HG03354 (cell line): ENCODE data around the gene KIF27.
"Not testable (repeated sequence)": the region's sequence is repeated elsewhere in the genome, so short reads cannot be mapped to it uniquely, and the experiment has no call there.

ENCODE experiments used
- ATAC-seq: cut with Tn5 transposase; IDR thresholded peaks from one replicate; pipeline ENCODE4 v1.9.1; 2021; ENCODE audit warnings: mild to moderate bottlenecking; ENCODE audit not compliant: unreplicated experiment, poor library complexity, severe bottlenecking

Gene KIF27

GRCh38 chr9:83934569-83935275 lies 13.5 kb upstream of the KIF27 start:
- no peak for ATAC-seq

GRCh38 chr9:83933790-83934189 lies 12.6 kb upstream of the KIF27 start:
- no peak for ATAC-seq

- ATAC-seq = no peak
Observed at GRCh38 chr9:83932851-83933250, 11.6 kb upstream of the KIF27 start.

DNA sequence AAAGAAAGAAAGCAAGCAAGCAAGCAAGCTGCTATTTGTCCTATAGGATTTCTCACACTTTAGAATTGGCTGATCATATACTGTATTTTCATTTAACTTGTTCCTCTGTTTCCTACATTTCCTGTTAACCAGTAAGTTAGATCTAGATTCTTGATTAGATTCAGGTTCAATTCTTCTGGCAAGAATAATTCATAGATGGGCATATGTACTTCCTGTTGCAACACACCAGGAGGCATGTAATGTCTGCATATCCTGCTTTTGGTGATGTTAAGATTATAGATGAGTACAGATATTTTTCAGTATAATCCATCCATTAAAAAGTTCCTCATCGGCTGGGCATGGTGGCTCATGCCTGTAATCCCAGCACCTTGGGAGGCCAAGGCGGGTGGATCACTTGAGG lies 10.8 kb upstream of the KIF27 start:
- ATAC-seq = no peak

DNA sequence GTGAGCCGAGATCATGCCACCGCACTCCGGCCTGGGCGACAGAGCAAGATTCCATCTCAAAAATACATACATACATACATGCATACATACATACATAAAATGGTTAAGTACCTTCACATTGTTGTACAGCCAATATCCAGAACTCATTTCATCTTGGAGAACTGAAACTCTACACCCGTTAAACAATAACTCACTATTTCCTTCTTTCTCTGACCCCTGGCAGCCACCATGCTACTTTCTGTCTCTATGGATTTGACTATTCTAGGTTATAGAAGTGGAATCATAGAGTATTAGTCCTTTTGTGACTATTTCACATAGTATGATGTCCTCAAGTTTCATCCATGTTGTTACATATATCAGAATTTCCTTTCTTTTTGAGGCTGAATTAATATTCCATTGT lies 9.6 kb upstream of the KIF27 start:
- ATAC-seq = no peak

- ATAC-seq = no peak
Observed at GRCh38 chr9:83927591-83927990, 6.4 kb upstream of the KIF27 start.

DNA sequence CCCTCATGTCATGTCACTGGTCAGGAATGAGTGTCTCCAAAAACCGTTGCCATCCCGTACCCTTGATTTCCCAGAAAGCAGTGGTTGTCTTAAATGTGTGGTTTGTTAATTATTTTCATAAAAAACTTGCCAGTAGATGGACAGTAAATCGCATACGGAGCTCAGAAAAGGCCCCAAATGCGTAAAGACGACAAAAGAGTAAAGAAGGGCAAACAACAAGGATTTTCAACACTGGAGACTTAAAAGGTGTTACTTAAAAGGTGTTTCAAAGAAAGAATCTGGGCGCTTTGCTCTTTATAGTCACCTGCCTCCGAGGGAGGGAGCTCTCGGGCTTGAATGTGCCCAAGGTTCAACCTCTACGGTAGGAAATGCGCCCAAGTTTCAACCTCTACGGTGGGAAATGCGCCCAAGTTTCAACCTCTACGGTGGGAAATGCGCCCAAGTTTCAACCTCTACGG lies 734 bp downstream of the KIF27 start:
- peak; percentile 36 for ATAC-seq

DNA sequence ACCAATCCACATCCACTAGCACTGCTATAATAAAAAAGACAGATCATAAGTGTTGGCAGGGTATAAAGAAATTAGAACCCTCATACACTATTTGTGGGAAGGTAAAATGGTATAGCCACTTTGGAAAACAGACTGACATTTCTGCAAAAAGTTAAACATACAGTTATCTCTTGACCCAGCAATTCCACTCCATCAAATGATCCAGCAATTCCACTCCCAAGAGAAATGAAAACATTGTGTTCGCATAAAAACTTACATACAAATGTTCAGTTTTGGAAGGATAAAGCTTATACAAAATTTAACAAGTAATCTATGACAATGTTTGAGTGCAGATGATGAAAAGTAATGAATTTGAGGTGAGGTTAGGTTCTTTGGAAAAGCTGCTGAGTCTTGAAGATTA lies 2.1 kb downstream of the KIF27 start:
- no peak for ATAC-seq

- ATAC-seq = peak; percentile 79
Observed at GRCh38 chr9:83912194-83912593, 9.0 kb downstream of the KIF27 start.

- no peak for ATAC-seq
Observed at GRCh38 chr9:83906144-83906543, 15.1 kb downstream of the KIF27 start.

DNA sequence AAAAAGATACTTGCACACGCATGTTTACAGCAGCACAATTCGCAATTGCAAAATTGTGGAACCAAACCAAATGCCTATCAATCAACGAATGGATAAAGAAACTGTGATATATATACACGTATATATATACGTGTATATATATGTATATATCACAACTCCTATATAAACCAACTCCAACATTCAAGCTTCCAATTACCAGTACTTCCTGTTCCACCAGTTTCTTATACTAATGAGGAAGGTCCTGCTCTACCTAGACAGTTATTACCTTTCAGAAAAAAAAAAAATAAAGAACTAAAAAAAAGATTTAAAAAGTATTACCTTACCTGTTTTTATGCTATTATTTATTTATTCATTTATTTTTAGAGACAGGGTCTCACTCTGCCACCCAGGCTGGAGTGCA lies 20.6 kb downstream of the KIF27 start:
- ATAC-seq = not testable (repeated sequence)

DNA sequence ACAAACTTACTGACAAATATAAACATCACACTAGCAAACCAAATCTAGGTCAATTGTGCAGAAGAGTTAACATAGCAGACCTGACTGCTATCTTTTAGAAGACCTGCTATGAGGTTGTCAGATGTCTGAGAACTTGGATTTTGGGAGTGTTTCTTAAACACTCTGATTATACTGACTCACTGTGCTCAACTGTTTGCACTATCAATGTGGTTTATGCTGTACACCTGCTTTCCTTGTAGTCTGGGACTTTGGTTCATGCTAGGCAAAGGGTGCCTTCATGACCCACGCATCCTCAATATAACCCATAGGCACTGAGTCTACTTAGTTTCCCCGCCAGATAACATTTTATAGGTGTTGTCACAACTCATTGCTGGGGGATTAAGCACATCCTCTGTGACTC lies 26.9 kb downstream of the KIF27 start:
- ATAC-seq = not testable (repeated sequence)

DNA sequence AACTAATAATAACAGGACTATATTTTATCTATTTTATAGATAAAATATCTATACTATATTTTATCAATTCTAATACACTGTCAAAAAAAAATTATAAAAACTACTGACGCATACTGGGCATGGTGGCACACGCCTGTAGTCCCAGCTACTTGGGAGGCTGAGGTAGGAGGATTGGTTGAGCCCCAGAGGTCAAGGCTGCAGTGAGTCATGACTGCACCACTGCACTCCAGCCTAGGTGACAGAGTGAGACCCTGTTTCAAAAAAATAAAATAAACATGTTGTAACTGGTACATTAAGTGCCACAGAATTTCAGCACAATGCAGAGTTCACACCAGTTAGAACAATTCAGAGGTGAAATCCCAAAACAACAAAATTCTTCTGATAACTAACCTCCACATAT lies 34.7 kb downstream of the KIF27 start:
- not testable (repeated sequence) for ATAC-seq

- ATAC-seq = not testable (repeated sequence)
Observed at GRCh38 chr9:83885559-83886240, 35.5 kb downstream of the KIF27 start.

GRCh38 chr9:83881687-83882408 lies 39.4 kb downstream of the KIF27 start:
- ATAC-seq = not testable (repeated sequence)

DNA sequence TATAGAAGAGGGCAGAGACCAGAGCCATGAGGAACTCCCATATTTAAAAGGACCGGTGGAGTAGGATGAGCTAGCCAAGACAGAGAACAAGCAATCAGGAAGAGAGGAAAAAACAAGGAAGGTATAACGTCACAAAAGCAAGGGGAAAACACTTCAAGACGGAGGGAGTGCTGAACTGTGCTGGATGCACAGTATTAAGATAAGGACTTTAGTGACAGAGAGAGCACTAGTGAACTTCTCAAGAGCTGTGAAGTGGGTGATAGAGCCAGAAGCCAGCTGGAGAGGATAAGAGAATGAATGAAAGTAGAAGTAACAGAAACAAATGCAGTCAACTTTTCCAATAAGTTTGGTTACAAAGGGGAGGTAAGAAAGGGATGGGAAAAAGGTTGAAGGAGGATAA lies 45.7 kb downstream of the KIF27 start:
- ATAC-seq = not testable (repeated sequence)

DNA sequence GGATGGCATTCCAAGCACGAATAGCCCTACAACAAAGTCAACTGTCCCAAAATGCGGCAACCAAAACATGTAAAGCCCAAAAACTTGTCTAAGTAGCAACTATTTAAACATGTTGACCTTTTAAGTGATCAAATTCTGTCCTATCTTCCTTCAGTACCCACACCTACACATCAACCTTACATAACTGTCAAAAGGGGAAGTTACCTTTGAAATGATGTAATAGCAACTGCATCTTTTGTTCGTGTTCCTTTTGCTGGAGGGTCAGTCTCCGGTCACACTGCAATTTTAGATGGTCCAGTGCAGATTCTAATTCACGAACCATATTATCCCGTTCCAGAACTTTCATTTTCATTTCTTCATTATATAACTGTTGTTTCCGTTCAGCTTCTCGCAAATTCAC lies 71.3 kb downstream of the KIF27 start:
- not testable (repeated sequence) for ATAC-seq

DNA sequence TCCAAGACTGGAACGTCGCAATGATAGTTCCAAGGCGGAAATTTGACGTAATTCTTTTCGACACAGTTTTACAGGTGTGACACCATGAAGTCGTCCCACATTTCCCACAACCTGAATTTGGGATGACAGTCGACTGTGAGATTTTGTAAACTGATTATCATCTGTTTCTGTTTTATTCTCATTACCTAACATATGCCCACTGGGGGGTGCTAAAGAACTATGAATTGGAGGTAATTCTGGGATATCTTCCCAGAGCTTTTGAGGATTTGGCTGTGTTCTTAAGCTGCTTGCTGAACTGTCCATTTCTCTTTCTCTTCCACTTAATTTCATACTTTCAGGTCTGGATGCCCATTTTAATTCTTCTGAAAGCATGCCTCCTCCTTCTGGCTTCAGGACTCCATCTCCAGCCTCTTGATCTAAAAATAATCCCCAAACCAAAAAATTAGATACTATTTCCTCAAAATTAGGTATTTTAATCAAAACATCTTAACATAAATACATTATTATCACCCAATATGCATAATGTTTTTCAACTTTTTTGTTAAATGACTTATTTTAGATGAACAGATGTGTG lies 84.1 kb downstream of the KIF27 start:
- not testable (repeated sequence) for ATAC-seq

DNA sequence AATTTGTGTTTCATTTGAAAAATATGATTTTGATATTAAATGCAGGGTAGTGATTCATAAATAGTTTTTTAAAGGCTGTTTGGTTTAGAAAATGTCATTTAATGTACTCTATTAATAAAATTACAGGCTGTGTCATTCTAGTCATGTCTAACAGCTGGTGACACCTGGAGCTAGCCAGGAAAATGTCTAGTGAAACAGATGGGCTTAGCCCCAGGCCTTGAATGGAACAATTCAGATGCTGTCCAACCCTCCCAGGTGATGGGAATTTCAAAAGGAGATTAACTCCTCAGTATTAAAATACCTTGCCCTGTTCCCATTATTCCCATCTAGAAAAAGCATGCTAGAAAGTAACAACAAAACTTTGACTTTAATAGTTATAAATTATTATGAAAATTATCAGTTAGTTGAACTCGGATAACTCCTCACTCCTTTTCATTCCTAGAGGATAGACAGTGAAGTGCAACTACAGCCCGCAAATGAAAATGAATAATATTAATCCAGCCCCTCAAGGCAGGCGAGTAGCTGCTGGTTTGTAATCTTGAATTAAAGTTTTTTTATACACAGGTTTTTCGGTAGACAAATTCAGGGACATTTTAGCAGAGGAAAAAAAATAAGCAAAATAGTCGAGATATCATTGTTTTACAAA lies 90.7 kb downstream of the KIF27 start:
- ATAC-seq = not testable (repeated sequence)
